K562 (cell line): ENCODE results near the gene PROK1. TPM values are rescaled to one million over a fixed set of nuclear protein-coding genes. Genes with fewer than 3 reads are reported as not detected.

ENCODE experiments used
- ATF1 ChIP-seq, 2 experiments: fragments of 450-650 bp in 1 of 2; IDR thresholded peaks; 2 replicates each; pipeline ENCODE4 v1.6.1; 2016; ENCODE audit warnings: missing compliant biosample characterization in 1 of 2, missing genetic modification characterization in 1 of 2
- C11orf30 ChIP-seq: fragments of 450-650 bp; IDR thresholded peaks from 2 replicates; pipeline ENCODE4 v1.6.1; 2016; ENCODE audit warnings: low read depth, mild to moderate bottlenecking
- EHMT2 ChIP-seq: fragments of 450-650 bp; IDR thresholded peaks from 2 replicates; pipeline ENCODE4 v1.6.1; 2018; ENCODE audit warnings: antibody characterized with exemption
- ELF2 ChIP-seq: fragments of 250-450 bp; sonication (Bioruptor Pico); IDR thresholded peaks from 2 replicates; pipeline ENCODE4 v1.5.0; 2021; ENCODE audit warnings: mild to moderate bottlenecking
- LCOR ChIP-seq: sonication (generic); formaldehyde crosslinking; IDR thresholded peaks from 2 replicates; pipeline ENCODE4 v1.8.0; 2022; ENCODE audit warnings: mild to moderate bottlenecking, missing genetic modification reagents
- PRPF4 ChIP-seq: fragments of 200-400 bp; formaldehyde crosslinking; IDR thresholded peaks from one replicate; pipeline ENCODE4 v1.6.1; 2017; ENCODE audit warnings: low read length, low read depth, mild to moderate bottlenecking; ENCODE audit not compliant: insufficient read depth, poor library complexity, severe bottlenecking
- SNIP1 ChIP-seq: fragments of 450-650 bp; IDR thresholded peaks from 2 replicates; pipeline ENCODE4 v1.7.1; 2017; ENCODE audit warnings: low read depth, mild to moderate bottlenecking
- SRSF3 ChIP-seq: fragments of 200-400 bp; formaldehyde crosslinking; IDR thresholded peaks from 2 replicates; pipeline ENCODE4 v1.6.1; 2016; ENCODE audit warnings: mild to moderate bottlenecking, low read length, moderate library complexity; ENCODE audit not compliant: insufficient read depth
- TBP ChIP-seq: optimal IDR thresholded peaks from 2 replicates; pipeline ENCODE3; 2011; ENCODE audit warnings: low read depth, low read length, improper control_type of control experiment
- U2AF1 ChIP-seq: fragments of 200-400 bp; formaldehyde crosslinking; optimal IDR thresholded peaks from 2 replicates; pipeline ENCODE3; 2017; ENCODE audit warnings: mild to moderate bottlenecking, low read depth, low read length, moderate library complexity
- XRCC3 ChIP-seq: fragments of 450-650 bp; IDR thresholded peaks from 2 replicates; pipeline ENCODE4 v1.6.1; 2017; ENCODE audit warnings: mild to moderate bottlenecking, moderate library complexity
- ZNF589 ChIP-seq: fragments of 200-800 bp; sonication (Bioruptor generic); IDR thresholded peaks from 2 replicates; pipeline ENCODE4 v1.6.1; 2016; ENCODE audit warnings: low read depth, missing genetic modification characterization, missing compliant biosample characterization
- ZNF75A ChIP-seq: fragments of 450-650 bp; formaldehyde crosslinking; IDR thresholded peaks from 2 replicates; pipeline ENCODE4 v1.4.0; 2020; ENCODE audit warnings: mild to moderate bottlenecking
- polyA plus RNA-seq, 8 experiments: library from polyadenylated mRNA; depleted of rRNA in 4 of 8; stranded (reverse) in 5 of 8; unstranded in 3 of 8; fragments of >200 nt; fragmentation: Nextera tagmentation in 2 of 8; fragmentation: Illumina TruSeq in 1 of 8; extraction: Ambion mirVana in 2 of 8; extraction: Trizol in 1 of 8; gene quantifications; 2 replicates each; pipeline versions ENCODE4 v1.2.1 to v1.2.3, GENCODE V29; 2011 to 2014; ENCODE audit warnings: inconsistent platforms in 1 of 8, missing spikeins in 1 of 8
- total RNA-seq, 7 experiments: library from RNA; depleted of rRNA in 6 of 7; stranded (reverse); fragments of >200 nt in 6 of 7; fragmentation: Illumina TruSeq in 2 of 7; extraction: Trizol in 2 of 7; gene quantifications; 2 replicates each; pipeline versions ENCODE4 v1.2.1 to v1.2.3, GENCODE V29; 2011 to 2021; ENCODE audit warnings: low replicate concordance in 1 of 7
- TF ChIP-seq, protein P1 (sequence below): fragments of 250-450 bp; sonication (Bioruptor Pico); IDR thresholded peaks from 2 replicates; pipeline ENCODE4 v1.5.1; 2021; ENCODE audit warnings: mild to moderate bottlenecking
- TF ChIP-seq, protein P2 (sequence below): sonication (generic); IDR thresholded peaks from 2 replicates; pipeline ENCODE4 v1.6.1; 2016
- TF ChIP-seq, protein P3 (sequence below): fragments of 250-450 bp; sonication (Bioruptor Pico); IDR thresholded peaks from 2 replicates; pipeline ENCODE4 v1.8.0; 2021; ENCODE audit warnings: moderate library complexity, mild to moderate bottlenecking, inconsistent platforms
- TF ChIP-seq, protein P4 (sequence below): fragments of 200-800 bp; sonication (Bioruptor generic); IDR thresholded peaks from 2 replicates; pipeline ENCODE4 v1.6.1; 2017; ENCODE audit warnings: missing genetic modification characterization, missing compliant biosample characterization

PROK1 gene
- total and polyA plus RNA-seq, 9 of the 15 experiments (the other 6 are each of a cell fraction or from before 2014, with no cell fraction given): 0.15 TPM; not detected in 8

DNA sequence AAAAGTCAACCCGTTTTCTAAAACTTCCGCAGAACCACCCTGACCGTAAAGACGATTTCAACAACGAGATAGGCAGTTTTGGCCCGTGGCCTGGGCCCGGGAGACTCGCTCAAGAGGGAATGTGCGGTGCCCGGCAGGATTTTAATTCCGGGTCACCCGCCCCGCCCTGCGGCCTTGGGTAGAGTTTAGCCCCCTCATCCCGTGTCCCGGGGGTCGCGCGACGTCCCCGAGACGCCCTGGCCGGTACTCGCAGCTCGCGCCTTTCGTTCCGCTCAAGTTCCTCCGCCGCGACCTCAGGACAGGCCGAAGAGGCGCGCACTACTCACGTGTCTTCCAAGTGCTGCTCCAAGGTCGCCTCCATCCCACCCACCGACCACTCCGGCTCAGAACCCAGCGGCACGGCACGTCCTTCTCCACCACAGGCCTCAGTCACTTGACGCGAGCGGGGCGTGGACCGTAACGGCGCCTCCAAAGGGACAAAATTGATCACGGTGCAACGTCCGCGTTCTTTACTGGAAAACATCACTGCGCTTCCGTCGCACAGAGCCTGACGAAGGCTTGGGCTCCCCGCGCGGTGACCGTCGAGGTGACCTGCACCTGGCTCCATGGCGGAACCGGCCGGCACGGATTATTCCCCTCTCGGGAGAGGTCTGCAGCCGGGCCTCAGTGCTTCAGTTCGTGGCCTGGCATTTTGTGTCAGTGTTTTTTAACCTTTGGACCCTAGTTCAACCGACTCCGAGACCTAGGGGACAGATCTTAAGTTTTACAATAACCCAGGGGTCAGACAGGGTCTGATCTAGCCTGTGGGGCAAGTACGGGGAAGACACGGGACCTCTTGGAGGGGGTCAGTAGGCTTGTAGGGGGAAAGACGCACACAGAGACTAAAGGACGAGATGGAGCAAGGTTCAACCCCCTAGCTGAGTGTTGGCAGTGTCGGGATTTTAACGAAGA lies 43.4 kb upstream of the PROK1 start, which contains the start of gene LAMTOR5 (continued):
- TF ChIP-seq, protein P1, sequence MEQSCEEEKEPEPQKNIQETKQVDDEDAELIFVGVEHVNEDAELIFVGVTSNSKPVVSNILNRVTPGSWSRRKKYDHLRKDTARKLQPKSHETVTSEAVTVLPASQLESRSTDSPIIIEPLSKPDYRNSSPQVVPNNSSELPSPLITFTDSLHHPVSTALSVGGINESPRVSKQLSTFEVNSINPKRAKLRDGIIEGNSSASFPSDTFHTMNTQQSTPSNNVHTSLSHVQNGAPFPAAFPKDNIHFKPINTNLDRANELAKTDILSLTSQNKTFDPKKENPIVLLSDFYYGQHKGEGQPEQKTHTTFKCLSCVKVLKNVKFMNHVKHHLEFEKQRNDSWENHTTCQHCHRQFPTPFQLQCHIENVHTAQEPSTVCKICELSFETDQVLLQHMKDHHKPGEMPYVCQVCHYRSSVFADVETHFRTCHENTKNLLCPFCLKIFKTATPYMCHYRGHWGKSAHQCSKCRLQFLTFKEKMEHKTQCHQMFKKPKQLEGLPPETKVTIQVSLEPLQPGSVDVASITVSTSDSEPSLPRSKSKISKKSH: no peak
- TF ChIP-seq ATF1 (CRISPR knock-in tag; IDR thresholded peaks at IDR 0.05) (peak; percentile 96), ATF1 (tag; IDR thresholded peaks at IDR 0.05) (peak; percentile 99), ZNF589 (peak; percentile 51; the same call in 1 of the 2 replicates), SRSF3 (no peak), ELF2 (CRISPR knock-in tag) (peak; percentile 97), TBP (peak; percentile 95), EHMT2 (no peak; the same call in 1 of the 2 replicates), ZNF75A (CRISPR knock-in tag) (no peak), PRPF4 (no peak), SNIP1 (no peak), XRCC3 (no peak), C11orf30 (peak; percentile 98), U2AF1 (no peak), LCOR (peak; percentile 92; the same call in 1 of the 2 replicates)
- TF ChIP-seq, protein P2, sequence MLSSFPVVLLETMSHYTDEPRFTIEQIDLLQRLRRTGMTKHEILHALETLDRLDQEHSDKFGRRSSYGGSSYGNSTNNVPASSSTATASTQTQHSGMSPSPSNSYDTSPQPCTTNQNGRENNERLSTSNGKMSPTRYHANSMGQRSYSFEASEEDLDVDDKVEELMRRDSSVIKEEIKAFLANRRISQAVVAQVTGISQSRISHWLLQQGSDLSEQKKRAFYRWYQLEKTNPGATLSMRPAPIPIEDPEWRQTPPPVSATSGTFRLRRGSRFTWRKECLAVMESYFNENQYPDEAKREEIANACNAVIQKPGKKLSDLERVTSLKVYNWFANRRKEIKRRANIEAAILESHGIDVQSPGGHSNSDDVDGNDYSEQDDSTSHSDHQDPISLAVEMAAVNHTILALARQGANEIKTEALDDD: no peak
- TF ChIP-seq, protein P3, sequence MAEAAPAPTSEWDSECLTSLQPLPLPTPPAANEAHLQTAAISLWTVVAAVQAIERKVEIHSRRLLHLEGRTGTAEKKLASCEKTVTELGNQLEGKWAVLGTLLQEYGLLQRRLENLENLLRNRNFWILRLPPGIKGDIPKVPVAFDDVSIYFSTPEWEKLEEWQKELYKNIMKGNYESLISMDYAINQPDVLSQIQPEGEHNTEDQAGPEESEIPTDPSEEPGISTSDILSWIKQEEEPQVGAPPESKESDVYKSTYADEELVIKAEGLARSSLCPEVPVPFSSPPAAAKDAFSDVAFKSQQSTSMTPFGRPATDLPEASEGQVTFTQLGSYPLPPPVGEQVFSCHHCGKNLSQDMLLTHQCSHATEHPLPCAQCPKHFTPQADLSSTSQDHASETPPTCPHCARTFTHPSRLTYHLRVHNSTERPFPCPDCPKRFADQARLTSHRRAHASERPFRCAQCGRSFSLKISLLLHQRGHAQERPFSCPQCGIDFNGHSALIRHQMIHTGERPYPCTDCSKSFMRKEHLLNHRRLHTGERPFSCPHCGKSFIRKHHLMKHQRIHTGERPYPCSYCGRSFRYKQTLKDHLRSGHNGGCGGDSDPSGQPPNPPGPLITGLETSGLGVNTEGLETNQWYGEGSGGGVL (CRISPR knock-in tag): no peak
- TF ChIP-seq, protein P4, sequence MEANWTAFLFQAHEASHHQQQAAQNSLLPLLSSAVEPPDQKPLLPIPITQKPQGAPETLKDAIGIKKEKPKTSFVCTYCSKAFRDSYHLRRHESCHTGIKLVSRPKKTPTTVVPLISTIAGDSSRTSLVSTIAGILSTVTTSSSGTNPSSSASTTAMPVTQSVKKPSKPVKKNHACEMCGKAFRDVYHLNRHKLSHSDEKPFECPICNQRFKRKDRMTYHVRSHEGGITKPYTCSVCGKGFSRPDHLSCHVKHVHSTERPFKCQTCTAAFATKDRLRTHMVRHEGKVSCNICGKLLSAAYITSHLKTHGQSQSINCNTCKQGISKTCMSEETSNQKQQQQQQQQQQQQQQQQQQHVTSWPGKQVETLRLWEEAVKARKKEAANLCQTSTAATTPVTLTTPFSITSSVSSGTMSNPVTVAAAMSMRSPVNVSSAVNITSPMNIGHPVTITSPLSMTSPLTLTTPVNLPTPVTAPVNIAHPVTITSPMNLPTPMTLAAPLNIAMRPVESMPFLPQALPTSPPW (CRISPR knock-in tag): peak; percentile 38; the same call in 1 of the 2 replicates
